ENCODE measurements around the gene MPV17L2.

Gene MPV17L2

DNA sequence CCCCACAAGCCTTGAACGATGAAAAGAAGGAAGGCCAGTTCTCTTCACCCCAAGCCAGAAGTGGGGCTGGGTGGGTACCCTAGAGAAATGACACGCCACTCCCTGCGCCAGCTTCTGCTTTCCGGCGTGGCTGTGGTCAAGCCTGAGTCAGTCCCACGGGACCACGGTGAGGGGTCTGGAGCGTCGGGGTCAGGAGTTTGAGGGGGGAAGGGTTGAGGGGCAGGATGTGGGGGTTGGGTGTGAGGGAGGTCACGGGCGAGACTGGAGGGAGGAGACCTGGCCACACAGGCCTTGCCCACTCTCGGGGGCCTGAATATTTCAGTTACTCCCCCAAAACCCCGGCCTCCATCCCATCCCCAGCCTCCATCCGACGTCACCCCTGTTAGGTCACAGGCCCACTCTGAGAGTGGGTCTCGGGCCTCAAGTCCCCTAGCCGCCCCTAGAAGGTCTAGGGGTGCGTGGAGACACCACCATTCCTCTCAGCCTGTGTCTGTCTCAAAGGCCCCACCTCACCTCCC lies 19.9 kb upstream of the MPV17L2 start:
- TF ChIP-seq FOXP2 (optimal IDR thresholded peaks at IDR 0.05; ENCODE audit: borderline replicate concordance, extremely low read depth, extremely low read length, insufficient read depth) (no peak), SIN3A (IDR thresholded peaks at IDR 0.05; ENCODE audit: borderline replicate concordance, insufficient read depth, low read length) (no peak), POLR2AphosphoS5 (IDR thresholded peaks at IDR 0.05; ENCODE audit: low read depth, low read length) (no peak), TAF1 (IDR thresholded peaks at IDR 0.05; ENCODE audit: borderline replicate concordance, insufficient read depth, low read length) (no peak)
- TF ChIP-seq, protein P1, sequence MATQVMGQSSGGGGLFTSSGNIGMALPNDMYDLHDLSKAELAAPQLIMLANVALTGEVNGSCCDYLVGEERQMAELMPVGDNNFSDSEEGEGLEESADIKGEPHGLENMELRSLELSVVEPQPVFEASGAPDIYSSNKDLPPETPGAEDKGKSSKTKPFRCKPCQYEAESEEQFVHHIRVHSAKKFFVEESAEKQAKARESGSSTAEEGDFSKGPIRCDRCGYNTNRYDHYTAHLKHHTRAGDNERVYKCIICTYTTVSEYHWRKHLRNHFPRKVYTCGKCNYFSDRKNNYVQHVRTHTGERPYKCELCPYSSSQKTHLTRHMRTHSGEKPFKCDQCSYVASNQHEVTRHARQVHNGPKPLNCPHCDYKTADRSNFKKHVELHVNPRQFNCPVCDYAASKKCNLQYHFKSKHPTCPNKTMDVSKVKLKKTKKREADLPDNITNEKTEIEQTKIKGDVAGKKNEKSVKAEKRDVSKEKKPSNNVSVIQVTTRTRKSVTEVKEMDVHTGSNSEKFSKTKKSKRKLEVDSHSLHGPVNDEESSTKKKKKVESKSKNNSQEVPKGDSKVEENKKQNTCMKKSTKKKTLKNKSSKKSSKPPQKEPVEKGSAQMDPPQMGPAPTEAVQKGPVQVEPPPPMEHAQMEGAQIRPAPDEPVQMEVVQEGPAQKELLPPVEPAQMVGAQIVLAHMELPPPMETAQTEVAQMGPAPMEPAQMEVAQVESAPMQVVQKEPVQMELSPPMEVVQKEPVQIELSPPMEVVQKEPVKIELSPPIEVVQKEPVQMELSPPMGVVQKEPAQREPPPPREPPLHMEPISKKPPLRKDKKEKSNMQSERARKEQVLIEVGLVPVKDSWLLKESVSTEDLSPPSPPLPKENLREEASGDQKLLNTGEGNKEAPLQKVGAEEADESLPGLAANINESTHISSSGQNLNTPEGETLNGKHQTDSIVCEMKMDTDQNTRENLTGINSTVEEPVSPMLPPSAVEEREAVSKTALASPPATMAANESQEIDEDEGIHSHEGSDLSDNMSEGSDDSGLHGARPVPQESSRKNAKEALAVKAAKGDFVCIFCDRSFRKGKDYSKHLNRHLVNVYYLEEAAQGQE (IDR thresholded peaks at IDR 0.05; ENCODE audit: insufficient read depth in 1 of 2, low read depth in 2 of 2, low read length in 2 of 2), result no peak

DNA sequence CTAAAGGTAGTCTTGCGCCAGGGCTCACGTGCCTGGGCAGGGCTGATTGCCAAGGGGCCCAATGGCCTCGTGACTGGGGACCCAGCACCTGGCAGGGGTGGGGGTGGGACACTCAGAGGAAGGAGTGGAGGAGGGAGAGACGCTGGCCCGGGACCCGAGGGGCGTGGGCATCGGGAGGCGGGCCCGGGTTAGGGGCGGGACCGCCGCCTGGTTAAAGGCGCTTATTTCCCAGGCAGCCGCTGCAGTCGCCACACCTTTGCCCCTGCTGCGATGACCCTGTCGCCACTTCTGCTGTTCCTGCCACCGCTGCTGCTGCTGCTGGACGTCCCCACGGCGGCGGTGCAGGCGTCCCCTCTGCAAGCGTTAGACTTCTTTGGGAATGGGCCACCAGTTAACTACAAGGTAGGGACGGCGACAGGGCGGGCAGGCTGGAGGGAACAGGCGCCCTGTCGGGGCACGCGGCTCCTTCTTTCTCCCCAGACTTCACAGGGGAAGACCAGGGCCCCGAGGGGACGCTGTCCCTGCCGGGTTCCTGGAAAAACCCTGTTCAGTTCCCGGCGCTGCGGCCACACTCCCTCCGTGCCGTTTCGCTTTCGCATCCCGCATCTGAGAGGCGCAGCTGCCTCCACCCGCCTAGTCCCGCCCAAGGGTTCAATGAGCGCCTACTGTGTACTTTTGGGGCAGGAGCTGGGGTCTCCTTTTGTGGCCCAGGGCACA lies 19.3 kb upstream of the MPV17L2 start, which contains the start of gene IFI30:
IFI30 (plus strand) TSS at position 242 of the 717 bp plus-strand sequence; CDS start at position 271, 29 bp downstream.
- TF ChIP-seq FOXP2 (optimal IDR thresholded peaks at IDR 0.05; ENCODE audit: borderline replicate concordance, extremely low read depth, extremely low read length, insufficient read depth) (peak; percentile 76), TAF1 (IDR thresholded peaks at IDR 0.05; ENCODE audit: borderline replicate concordance, insufficient read depth, low read length) (no peak), POLR2AphosphoS5 (IDR thresholded peaks at IDR 0.05; ENCODE audit: low read depth, low read length) (peak; percentile 58; the same call in 1 of the 2 replicates)

DNA sequence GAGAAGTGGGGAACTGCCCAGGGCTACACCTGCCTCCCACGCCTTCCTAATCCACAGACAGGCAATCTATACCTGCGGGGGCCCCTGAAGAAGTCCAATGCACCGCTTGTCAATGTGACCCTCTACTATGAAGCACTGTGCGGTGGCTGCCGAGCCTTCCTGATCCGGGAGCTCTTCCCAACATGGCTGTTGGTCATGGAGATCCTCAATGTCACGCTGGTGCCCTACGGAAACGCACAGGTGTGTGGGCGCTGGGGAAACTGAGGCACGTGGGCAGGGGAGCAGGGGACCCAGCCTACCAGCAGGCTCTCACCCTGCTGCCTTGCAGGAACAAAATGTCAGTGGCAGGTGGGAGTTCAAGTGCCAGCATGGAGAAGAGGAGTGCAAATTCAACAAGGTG lies 18.0 kb upstream of the MPV17L2 start:
- TF ChIP-seq TAF1 (IDR thresholded peaks at IDR 0.05; ENCODE audit: borderline replicate concordance, insufficient read depth, low read length), result no peak
- TF ChIP-seq SIN3A (IDR thresholded peaks at IDR 0.05; ENCODE audit: borderline replicate concordance, insufficient read depth, low read length), result no peak
- TF ChIP-seq POLR2AphosphoS5 (IDR thresholded peaks at IDR 0.05; ENCODE audit: low read depth, low read length), result no peak
- TF ChIP-seq FOXP2 (optimal IDR thresholded peaks at IDR 0.05; ENCODE audit: borderline replicate concordance, extremely low read depth, extremely low read length, insufficient read depth), result no peak
- TF ChIP-seq, protein P1 (IDR thresholded peaks at IDR 0.05; ENCODE audit: insufficient read depth in 1 of 2, low read depth in 2 of 2, low read length in 2 of 2), result no peak

- TF ChIP-seq TAF1 (IDR thresholded peaks at IDR 0.05; ENCODE audit: borderline replicate concordance, insufficient read depth, low read length) (no peak), SIN3A (IDR thresholded peaks at IDR 0.05; ENCODE audit: borderline replicate concordance, insufficient read depth, low read length) (no peak), FOXP2 (optimal IDR thresholded peaks at IDR 0.05; ENCODE audit: borderline replicate concordance, extremely low read depth, extremely low read length, insufficient read depth) (no peak), POLR2AphosphoS5 (IDR thresholded peaks at IDR 0.05; ENCODE audit: low read depth, low read length) (no peak)
- TF ChIP-seq, protein P1 (IDR thresholded peaks at IDR 0.05; ENCODE audit: insufficient read depth in 1 of 2, low read depth in 2 of 2, low read length in 2 of 2), result no peak
Measured at GRCh38 chr19:18176367-18177310, 16.4 kb upstream of the MPV17L2 start.

DNA sequence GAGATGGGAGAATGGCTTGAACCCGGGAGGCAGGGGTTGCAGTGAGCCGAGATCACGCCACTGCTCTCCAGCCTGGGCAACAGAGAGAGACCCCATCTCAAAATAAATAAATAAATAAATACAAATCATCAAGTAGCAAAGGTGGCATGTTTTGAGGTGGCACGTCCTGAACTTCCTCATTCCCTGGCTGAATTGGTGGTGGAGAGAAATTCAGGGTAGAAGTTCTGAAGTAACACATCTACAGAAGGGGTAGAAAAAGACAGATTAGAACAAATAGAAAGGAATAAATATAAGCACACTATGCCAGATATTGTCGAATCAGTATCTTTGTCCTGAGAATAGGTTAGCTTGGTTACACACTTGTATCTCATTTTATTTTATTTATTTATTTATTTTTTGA lies 13.1 kb upstream of the MPV17L2 start:
- TF ChIP-seq, protein P1 (IDR thresholded peaks at IDR 0.05; ENCODE audit: insufficient read depth in 1 of 2, low read depth in 2 of 2, low read length in 2 of 2), result no peak
- no peak for TF ChIP-seq FOXP2 (optimal IDR thresholded peaks at IDR 0.05; ENCODE audit: borderline replicate concordance, extremely low read depth, extremely low read length, insufficient read depth)

All from PFSK-1 (cell line).